Measurements from ENCODE around the gene C1orf56.

- TF ChIP-seq CTCF (conservative IDR thresholded peaks at IDR 0.05; ENCODE audit: low read depth, low read length) (no peak; the same call in 1 of the 2 replicates), EZH2 (IDR thresholded peaks at IDR 0.05; ENCODE audit: borderline replicate concordance, low read depth, low read length, poor library complexity, severe bottlenecking) (no peak)
Observed at GRCh38 chr1:151060007-151060656, 12.6 kb downstream of the C1orf56 start, which contains the start of gene MLLT11.
